Activated CD4-positive, alpha-beta T cell treated with anti-CD3 and anti-CD28 coated beads, Interleukin-2, amount 10 ng/mL, durations not matched to agents 24 days and 14 days (primary cell): ENCODE results near the gene LENEP. TPM values are rescaled to one million over a fixed set of nuclear protein-coding genes. Genes with fewer than 3 reads are reported as not detected.
A peak's percentile ranks its signal among the peaks of the same experiment; 100 is the strongest.
"Not testable (repeated sequence)": the region's sequence is repeated elsewhere in the genome, so short reads cannot be mapped to it uniquely, and the experiment has no call there.

ENCODE experiments used
- DNase-seq: peaks from one replicate; pipeline ENCODE4 v3.0.0; 2022
- H3K27ac Mint-ChIP-seq: one replicate; pipeline ENCODE4 v1.8.0; 2022; ENCODE audit warnings: mild to moderate bottlenecking, mixed read lengths
- H3K27me3 Mint-ChIP-seq: one replicate; pipeline ENCODE4 v1.8.0; 2022; ENCODE audit warnings: mixed read lengths
- H3K36me3 Mint-ChIP-seq: one replicate; pipeline ENCODE4 v1.8.0; 2022; ENCODE audit warnings: low read depth, mild to moderate bottlenecking, mixed read lengths
- H3K4me1 Mint-ChIP-seq: one replicate; pipeline ENCODE4 v1.8.0; 2021; ENCODE audit warnings: mixed read lengths
- H3K4me3 Mint-ChIP-seq: one replicate; pipeline ENCODE4 v1.8.0; 2022; ENCODE audit warnings: mild to moderate bottlenecking, moderate library complexity, mixed read lengths
- H3K9me3 Mint-ChIP-seq: one replicate; pipeline ENCODE4 v1.8.0; 2021; ENCODE audit warnings: mixed read lengths
- intact Hi-C: fragments of 100-400 bp; cut with micrococcal nuclease; formaldehyde crosslinking; loops from one replicate; pipeline ENCODE4 v1.15.1; 2023
- total RNA-seq: library from RNA; stranded (reverse); gene quantifications from 2 replicates; pipeline ENCODE4 v1.2.3, GENCODE V29; 2022

LENEP gene
- total RNA-seq, 1 donor from 2014 or later, result 0.79 TPM

- Mint-ChIP-seq H3K36me3 (peaks cover 26% of the 10 kb centered on the region), H3K4me1 (peaks cover 37% of the 10 kb centered on the region), H3K9me3 (no peaks in the 10 kb centered on the region), H3K27me3 (no peaks in the 10 kb centered on the region), H3K4me3 (no peak overlapping the region), H3K27ac (no peak overlapping the region)
- intact Hi-C loops, result loop anchor here (1.0 to 10.0 kb wide), 10 partner anchors 8 to 1530 kb away; partner anchors contain the start of genes EFNA4, FLAD1, MEF2D and PBXIP1
- peak; percentile 98 for DNase-seq
These were observed 18.5 kb upstream of the LENEP start for GRCh38 chr1:154974808-154975408.

GRCh38 chr1:154975409-154976059 lies 17.9 kb upstream of the LENEP start:
- peak; percentile 91 for DNase-seq
- intact Hi-C loops, result loop anchor here (2.0 to 10.0 kb wide), 2 partner anchors 39 to 1529 kb away; partner anchors contain the start of genes MEF2D and PMVK
- no peak overlapping the region for H3K27ac Mint-ChIP-seq
- H3K4me1 Mint-ChIP-seq, result peaks cover 37% of the 10 kb centered on the region
- H3K27me3 Mint-ChIP-seq, result no peaks in the 10 kb centered on the region
- no peak overlapping the region for H3K4me3 Mint-ChIP-seq
- no peaks in the 10 kb centered on the region for H3K9me3 Mint-ChIP-seq
- H3K36me3 Mint-ChIP-seq, result peaks cover 28% of the 10 kb centered on the region

GRCh38 chr1:154977762-154978161 lies 15.6 kb upstream of the LENEP start:
- Mint-ChIP-seq H3K4me3 (peak overlapping the region; percentile 42), H3K4me1 (peaks cover 21% of the 10 kb centered on the region), H3K36me3 (peaks cover 26% of the 10 kb centered on the region)
- not testable (repeated sequence) for DNase-seq, H3K27ac Mint-ChIP-seq, H3K9me3 Mint-ChIP-seq, H3K27me3 Mint-ChIP-seq
- intact Hi-C loops, result loop anchor here (10.0 kb wide), 1 partner anchor 1527 kb away; the partner anchor contains the start of gene MEF2D

- intact Hi-C loops, result loop anchor here (10.0 kb wide), 1 partner anchor 1526 kb away; the partner anchor contains the start of gene MEF2D
- peaks cover 26% of the 10 kb centered on the region for H3K36me3 Mint-ChIP-seq
- DNase-seq, result no peak
- no peak overlapping the region for H3K4me3 Mint-ChIP-seq
- H3K27me3 Mint-ChIP-seq, result no peaks in the 10 kb centered on the region
- H3K4me1 Mint-ChIP-seq, result peaks cover 17% of the 10 kb centered on the region
- no peak overlapping the region for H3K27ac Mint-ChIP-seq
- no peaks in the 10 kb centered on the region for H3K9me3 Mint-ChIP-seq
These were observed 15.0 kb upstream of the LENEP start for GRCh38 chr1:154978360-154978759.

- no peak overlapping the region for H3K27ac Mint-ChIP-seq
- no peak for DNase-seq
- intact Hi-C loops, result loop anchor here (2.0 to 5.0 kb wide), 4 partner anchors 68 to 210 kb away; partner anchors contain the start of genes ADAM15, KRTCAP2, SLC50A1 and TRIM46
- no peak overlapping the region for H3K4me3 Mint-ChIP-seq
- H3K9me3 Mint-ChIP-seq, result no peaks in the 10 kb centered on the region
- H3K27me3 Mint-ChIP-seq, result no peaks in the 10 kb centered on the region
- peaks cover 16% of the 10 kb centered on the region for H3K4me1 Mint-ChIP-seq
- peaks cover 23% of the 10 kb centered on the region for H3K36me3 Mint-ChIP-seq
These were observed 11.0 kb upstream of the LENEP start for GRCh38 chr1:154982341-154982740.

GRCh38 chr1:154982897-154983648 lies 10.3 kb upstream of the LENEP start, which contains the start of gene FLAD1:
FLAD1 (plus strand) TSS chr1:154983344; CDS start chr1:154983695, 351 bp downstream.
- Mint-ChIP-seq H3K9me3 (no peaks in the 10 kb centered on the region), H3K36me3 (peaks cover 21% of the 10 kb centered on the region), H3K4me1 (peaks cover 11% of the 10 kb centered on the region), H3K27me3 (no peaks in the 10 kb centered on the region), H3K27ac (peak within 1 kb of the TSS; percentile 8), H3K4me3 (no peak within 1 kb of the TSS)
- peak; percentile 99 for DNase-seq
- intact Hi-C loops, result loop anchor here (1.0 to 5.0 kb wide), 6 partner anchors 9 to 209 kb away; partner anchors contain the start of genes ADAM15, CKS1B, KRTCAP2 and SLC50A1

- Mint-ChIP-seq H3K4me1 (peaks cover 16% of the 10 kb centered on the region), H3K27me3 (no peaks in the 10 kb centered on the region), H3K4me3 (no peak overlapping the region), H3K36me3 (peaks cover 29% of the 10 kb centered on the region), H3K27ac (peak overlapping the region; percentile 8), H3K9me3 (no peaks in the 10 kb centered on the region)
- DNase-seq, result peak; percentile 64
- intact Hi-C loops, result loop anchor here (1.0 to 5.0 kb wide), 6 partner anchors 10 to 208 kb away; partner anchors contain the start of genes ADAM15, CKS1B, KRTCAP2 and SLC50A1
These were observed 9.5 kb upstream of the LENEP start for GRCh38 chr1:154983776-154984466.

- DNase-seq, H3K4me3 Mint-ChIP-seq, H3K9me3 Mint-ChIP-seq, intact Hi-C loops, H3K27me3 Mint-ChIP-seq, H3K27ac Mint-ChIP-seq: not testable (repeated sequence)
- Mint-ChIP-seq H3K36me3 (peaks cover 32% of the 10 kb centered on the region), H3K4me1 (peaks cover 16% of the 10 kb centered on the region)
These were observed 6.7 kb upstream of the LENEP start for GRCh38 chr1:154986736-154987135.

GRCh38 chr1:154987326-154987725 lies 6.1 kb upstream of the LENEP start:
- Mint-ChIP-seq H3K4me3 (no peak overlapping the region), H3K27ac (no peak overlapping the region), H3K27me3 (no peaks in the 10 kb centered on the region), H3K36me3 (peaks cover 32% of the 10 kb centered on the region), H3K9me3 (no peaks in the 10 kb centered on the region), H3K4me1 (peaks cover 16% of the 10 kb centered on the region)
- intact Hi-C loops, result no loop called here
- DNase-seq, result no peak

GRCh38 chr1:154988058-154988954 lies 5.1 kb upstream of the LENEP start:
- peak; percentile 70 for DNase-seq
- Mint-ChIP-seq H3K4me1 (peaks cover 16% of the 10 kb centered on the region), H3K27me3 (no peaks in the 10 kb centered on the region), H3K27ac (no peak overlapping the region), H3K4me3 (no peak overlapping the region), H3K36me3 (peaks cover 34% of the 10 kb centered on the region), H3K9me3 (no peaks in the 10 kb centered on the region)
- intact Hi-C loops, result no loop called here

GRCh38 chr1:154989195-154989860 lies 4.1 kb upstream of the LENEP start:
- H3K27ac Mint-ChIP-seq, result no peak overlapping the region
- H3K36me3 Mint-ChIP-seq, result peaks cover 34% of the 10 kb centered on the region
- no peak for DNase-seq
- no peak overlapping the region for H3K4me3 Mint-ChIP-seq
- peaks cover 13% of the 10 kb centered on the region for H3K4me1 Mint-ChIP-seq
- intact Hi-C loops, result no loop called here
- H3K9me3 Mint-ChIP-seq, result no peaks in the 10 kb centered on the region
- H3K27me3 Mint-ChIP-seq, result no peaks in the 10 kb centered on the region

GRCh38 chr1:154990276-154990675 lies 3.1 kb upstream of the LENEP start:
- Mint-ChIP-seq H3K4me3 (no peak overlapping the region), H3K9me3 (no peaks in the 10 kb centered on the region), H3K4me1 (peaks cover 14% of the 10 kb centered on the region), H3K27ac (no peak overlapping the region), H3K27me3 (no peaks in the 10 kb centered on the region), H3K36me3 (peaks cover 34% of the 10 kb centered on the region)
- no peak for DNase-seq
- intact Hi-C loops, result no loop called here
